Stimulated activated effector memory CD8-positive, alpha-beta T cell treated with anti-CD3 and anti-CD28 coated beads, Interleukin-12 subunit alpha, Interleukin-12 subunit beta, amount 100 ng/mL, for 72 hours (primary cell): ENCODE results near the gene SNRNP48.

Experiments used
- ATAC-seq: fragments of 150-1000 bp; cut with Tn5 transposase; 2 replicates; pipeline ENCODE4 v1.10.0; 2021
- DNase-seq, 2 donors: peaks; one replicate each; pipeline ENCODE4 v3.0.0; 2021 to 2022; ENCODE audit warnings: low spot score in 2 of 2
- H3K27ac Mint-ChIP-seq: one replicate; pipeline ENCODE4 v1.8.0; 2022; ENCODE audit warnings: mild to moderate bottlenecking, mixed read lengths
- H3K36me3 Mint-ChIP-seq: one replicate; pipeline ENCODE4 v1.8.0; 2022; ENCODE audit warnings: mild to moderate bottlenecking, mixed read lengths
- H3K4me1 Mint-ChIP-seq: one replicate; pipeline ENCODE4 v1.8.0; 2022; ENCODE audit warnings: mixed read lengths
- H3K4me3 Mint-ChIP-seq: one replicate; pipeline ENCODE4 v1.8.0; 2022; ENCODE audit warnings: mild to moderate bottlenecking, mixed read lengths
- H3K9me3 Mint-ChIP-seq: one replicate; pipeline ENCODE4 v1.8.0; 2022; ENCODE audit warnings: mixed read lengths

SNRNP48 gene

GRCh38 chr6:7574500-7574899 is 15.5 kb upstream of the SNRNP48 start:
- Mint-ChIP-seq H3K4me1 (no peaks in the 10 kb centered on the region), H3K27ac (no peak overlapping the region), H3K9me3 (no peaks in the 10 kb centered on the region), H3K36me3 (no peaks in the 10 kb centered on the region), H3K4me3 (no peak overlapping the region)
- DNase-seq (no peak), ATAC-seq (no peak)

DNA sequence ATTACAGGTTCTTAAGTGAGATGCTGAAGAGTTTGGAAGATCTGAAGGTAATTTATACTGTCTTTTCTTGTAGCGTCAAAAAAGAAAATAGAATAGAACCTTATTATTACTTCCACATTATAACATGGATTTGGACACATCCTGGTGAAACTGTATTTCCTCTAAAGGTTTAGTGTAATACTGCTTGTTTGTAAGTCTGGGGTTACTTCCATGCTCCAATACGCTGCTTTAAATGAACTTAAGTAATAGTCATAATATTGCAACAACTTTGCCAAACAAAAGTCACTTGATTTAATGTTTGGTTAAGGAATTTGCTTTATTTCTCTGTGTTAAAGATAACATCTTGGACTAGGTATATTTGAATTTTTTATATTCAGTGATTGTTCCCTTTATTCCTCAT is 11.5 kb upstream of the SNRNP48 start:
- Mint-ChIP-seq H3K9me3 (no peaks in the 10 kb centered on the region), H3K4me1 (no peaks in the 10 kb centered on the region), H3K4me3 (no peak overlapping the region), H3K27ac (no peak overlapping the region), H3K36me3 (no peaks in the 10 kb centered on the region)
- no peak for ATAC-seq
- DNase-seq = no peak

DNA sequence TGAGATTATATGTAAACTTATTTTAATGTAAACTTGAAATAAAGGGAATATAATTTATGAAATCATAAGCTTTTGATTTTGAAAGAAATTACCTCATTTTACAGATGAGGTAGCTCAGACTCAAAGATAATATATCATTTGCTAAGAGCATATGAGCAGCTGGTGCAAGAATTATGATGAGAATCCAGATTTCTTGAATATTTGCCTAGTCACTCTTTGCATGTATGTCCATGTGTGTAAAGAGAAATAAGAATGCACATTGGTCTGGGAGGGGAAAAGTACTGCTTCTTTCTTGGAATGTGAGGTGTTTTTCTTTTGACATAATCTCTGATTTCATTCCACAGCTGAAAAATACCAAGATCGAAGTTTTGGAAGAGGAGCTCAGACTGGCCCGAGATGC is 11.1 kb upstream of the SNRNP48 start:
- Mint-ChIP-seq H3K9me3 (no peaks in the 10 kb centered on the region), H3K4me3 (no peak overlapping the region), H3K27ac (no peak overlapping the region), H3K4me1 (no peaks in the 10 kb centered on the region), H3K36me3 (no peaks in the 10 kb centered on the region)
- no peak for DNase-seq
- ATAC-seq = no peak

DNA sequence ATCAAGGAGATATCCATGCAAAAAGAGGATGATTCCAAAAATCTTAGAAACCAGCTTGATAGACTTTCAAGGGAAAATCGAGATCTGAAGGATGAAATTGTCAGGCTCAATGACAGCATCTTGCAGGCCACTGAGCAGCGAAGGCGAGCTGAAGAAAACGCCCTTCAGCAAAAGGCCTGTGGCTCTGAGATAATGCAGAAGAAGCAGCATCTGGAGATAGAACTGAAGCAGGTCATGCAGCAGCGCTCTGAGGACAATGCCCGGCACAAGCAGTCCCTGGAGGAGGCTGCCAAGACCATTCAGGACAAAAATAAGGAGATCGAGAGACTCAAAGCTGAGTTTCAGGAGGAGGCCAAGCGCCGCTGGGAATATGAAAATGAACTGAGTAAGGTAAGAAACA is 10.1 kb upstream of the SNRNP48 start:
- Mint-ChIP-seq H3K36me3 (no peaks in the 10 kb centered on the region), H3K9me3 (no peaks in the 10 kb centered on the region), H3K27ac (no peak overlapping the region), H3K4me3 (no peak overlapping the region), H3K4me1 (no peaks in the 10 kb centered on the region)
- ATAC-seq = no peak
- DNase-seq = no peak

- DNase-seq (no peak), ATAC-seq (no peak)
- Mint-ChIP-seq H3K36me3 (no peaks in the 10 kb centered on the region), H3K9me3 (no peaks in the 10 kb centered on the region), H3K4me3 (no peak overlapping the region), H3K4me1 (no peaks in the 10 kb centered on the region), H3K27ac (no peak overlapping the region)
Observed at GRCh38 chr6:7580537-7580926, 9.5 kb upstream of the SNRNP48 start.

GRCh38 chr6:7580927-7581618 is 8.9 kb upstream of the SNRNP48 start:
- Mint-ChIP-seq H3K4me1 (no peaks in the 10 kb centered on the region), H3K27ac (no peak overlapping the region), H3K36me3 (no peaks in the 10 kb centered on the region), H3K9me3 (no peaks in the 10 kb centered on the region), H3K4me3 (no peak overlapping the region)
- ATAC-seq (no peak), DNase-seq (no peak)

GRCh38 chr6:7585287-7585930 is 4.6 kb upstream of the SNRNP48 start:
- Mint-ChIP-seq H3K27ac (no peak overlapping the region), H3K9me3 (no peaks in the 10 kb centered on the region), H3K4me1 (peaks cover 13% of the 10 kb centered on the region), H3K4me3 (no peak overlapping the region), H3K36me3 (no peaks in the 10 kb centered on the region)
- ATAC-seq (no peak), DNase-seq (no peak)

DNA sequence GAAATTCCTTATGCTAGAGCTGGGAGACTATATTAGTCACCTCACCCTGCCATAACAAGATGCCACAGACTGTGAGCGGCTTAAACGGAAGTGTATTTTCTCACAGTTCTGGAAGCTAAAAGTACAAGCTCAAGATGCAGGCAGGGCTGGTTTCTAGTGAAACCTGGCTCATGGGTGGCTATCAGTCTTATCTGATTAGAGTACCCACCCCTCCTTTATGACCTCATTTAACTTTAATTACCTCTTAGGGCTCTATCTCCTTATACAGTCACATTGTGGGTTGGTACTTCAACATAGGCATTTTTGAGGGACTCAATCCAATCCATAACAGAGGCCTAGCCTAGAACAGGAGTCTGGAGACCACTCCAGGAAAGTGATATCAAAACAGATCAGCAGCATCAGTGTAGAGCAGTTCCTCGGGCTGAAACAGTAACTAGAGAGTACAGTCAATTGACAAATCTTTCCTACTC is 2.3 kb upstream of the SNRNP48 start:
- Mint-ChIP-seq H3K4me1 (peaks cover 34% of the 10 kb centered on the region), H3K27ac (peak overlapping the region; percentile 55), H3K9me3 (no peaks in the 10 kb centered on the region), H3K4me3 (no peak overlapping the region), H3K36me3 (peaks cover 2% of the 10 kb centered on the region)
- ATAC-seq (no peak), DNase-seq (no peak)

- DNase-seq (no peak), ATAC-seq (no peak)
- H3K36me3 Mint-ChIP-seq = peaks cover 11% of the 10 kb centered on the region
- H3K4me3 Mint-ChIP-seq = no peak overlapping the region
- H3K9me3 Mint-ChIP-seq = no peaks in the 10 kb centered on the region
- H3K27ac Mint-ChIP-seq = no peak overlapping the region
- peaks cover 43% of the 10 kb centered on the region for H3K4me1 Mint-ChIP-seq
Observed at GRCh38 chr6:7588506-7588905, 1.5 kb upstream of the SNRNP48 start.

- Mint-ChIP-seq H3K9me3 (no peaks in the 10 kb centered on the region), H3K27ac (peak overlapping the region; percentile 98), H3K36me3 (peaks cover 15% of the 10 kb centered on the region), H3K4me3 (peak overlapping the region; percentile 99), H3K4me1 (peaks cover 43% of the 10 kb centered on the region)
- ATAC-seq (no peak), DNase-seq (no peak)
Observed at GRCh38 chr6:7589221-7589620, 777 bp upstream of the SNRNP48 start.

DNA sequence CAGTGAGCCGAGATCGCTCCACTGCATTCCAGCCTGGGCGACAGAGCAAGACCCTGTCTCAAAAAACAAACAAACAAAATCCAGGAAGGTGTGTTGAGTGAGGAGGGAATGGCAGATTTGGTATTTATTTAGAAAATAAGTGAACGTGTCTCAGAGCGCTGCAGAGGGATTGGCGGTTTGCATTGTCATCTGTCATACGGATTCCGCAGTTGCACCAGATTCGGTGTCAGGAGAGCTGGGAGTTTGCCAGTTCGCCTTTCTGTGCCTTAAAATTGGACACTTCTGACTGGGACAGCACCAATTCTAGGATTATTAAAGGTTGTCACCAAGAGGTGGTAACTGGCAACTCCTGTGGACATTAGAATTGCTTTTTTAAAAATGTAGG is 912 bp downstream of the SNRNP48 start:
- Mint-ChIP-seq H3K36me3 (peaks cover 32% of the 10 kb centered on the region), H3K9me3 (no peaks in the 10 kb centered on the region), H3K4me1 (peaks cover 43% of the 10 kb centered on the region), H3K4me3 (peak overlapping the region; percentile 99), H3K27ac (peak overlapping the region; percentile 98)
- ATAC-seq (no peak), DNase-seq (no peak)

DNA sequence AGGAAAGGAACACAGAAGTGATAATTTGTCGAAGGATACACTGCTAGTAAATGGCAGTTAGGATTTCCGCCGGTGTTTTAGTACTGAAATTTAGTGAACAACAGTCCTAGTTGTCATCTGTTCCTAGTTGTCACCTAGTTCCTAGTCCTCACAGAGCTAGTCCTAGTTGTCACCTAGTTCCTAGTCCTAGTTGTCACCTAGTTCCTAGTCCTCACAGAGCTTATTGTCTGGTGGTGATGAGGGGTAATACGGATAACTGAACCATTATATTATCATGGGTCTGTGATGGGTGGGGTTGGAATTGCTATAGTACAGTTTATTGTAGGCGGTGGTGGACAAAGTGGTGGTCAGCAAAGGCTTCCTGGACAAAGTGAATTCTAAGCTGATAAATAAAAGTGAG is 1.8 kb downstream of the SNRNP48 start:
- Mint-ChIP-seq H3K36me3 (peaks cover 40% of the 10 kb centered on the region), H3K4me1 (peaks cover 43% of the 10 kb centered on the region), H3K9me3 (no peaks in the 10 kb centered on the region), H3K4me3 (peak overlapping the region; percentile 99), H3K27ac (peak overlapping the region; percentile 24)
- no peak for DNase-seq
- ATAC-seq = no peak

GRCh38 chr6:7593229-7593628 is 3.2 kb downstream of the SNRNP48 start:
- Mint-ChIP-seq H3K4me3 (no peak overlapping the region), H3K4me1 (peaks cover 43% of the 10 kb centered on the region), H3K9me3 (no peaks in the 10 kb centered on the region), H3K27ac (peak overlapping the region; percentile 24), H3K36me3 (peaks cover 55% of the 10 kb centered on the region)
- DNase-seq (no peak), ATAC-seq (no peak)

- Mint-ChIP-seq H3K4me1 (peaks cover 37% of the 10 kb centered on the region), H3K9me3 (no peaks in the 10 kb centered on the region), H3K27ac (no peak overlapping the region), H3K4me3 (no peak overlapping the region), H3K36me3 (peaks cover 69% of the 10 kb centered on the region)
- no peak for DNase-seq
- no peak for ATAC-seq
Observed at GRCh38 chr6:7594579-7595125, 4.7 kb downstream of the SNRNP48 start.

GRCh38 chr6:7604003-7604402 is 14.0 kb downstream of the SNRNP48 start:
- Mint-ChIP-seq H3K36me3 (peaks cover 100% of the 10 kb centered on the region), H3K4me3 (no peak overlapping the region), H3K4me1 (peaks cover 7% of the 10 kb centered on the region), H3K9me3 (no peaks in the 10 kb centered on the region), H3K27ac (peak overlapping the region; percentile 9)
- ATAC-seq (no peak), DNase-seq (no peak)

- H3K27ac Mint-ChIP-seq = no peak overlapping the region
- peaks cover 7% of the 10 kb centered on the region for H3K4me1 Mint-ChIP-seq
- ATAC-seq (peak; percentile 86), DNase-seq (no peak)
- peaks cover 100% of the 10 kb centered on the region for H3K36me3 Mint-ChIP-seq
- H3K9me3 Mint-ChIP-seq = no peaks in the 10 kb centered on the region
- no peak overlapping the region for H3K4me3 Mint-ChIP-seq
Observed at GRCh38 chr6:7604506-7604905, 14.5 kb downstream of the SNRNP48 start.
